SK-N-SH treated with all-trans-retinoic acid at 6 μM for 48 hours (cell line): ENCODE measurements around the gene TBX22.

Experiments
- ATAC-seq: fragments of 200-7000 bp; cut with Tn5 transposase; 3 replicates; pipeline ENCODE4 v1.9.1; 2020; ENCODE audit warnings: mild to moderate bottlenecking, moderate library complexity
- ARNTL ChIP-seq: fragments of 450-650 bp; formaldehyde crosslinking; IDR thresholded peaks from 2 replicates; pipeline ENCODE4 v1.5.0; 2020; ENCODE audit warnings: low read depth, mild to moderate bottlenecking, moderate library complexity, borderline replicate concordance
- CSDC2 ChIP-seq: fragments of 250-450 bp; sonication (Bioruptor Pico); IDR thresholded peaks from 2 replicates; pipeline ENCODE4 v1.5.0; 2020; ENCODE audit warnings: mild to moderate bottlenecking, moderate library complexity
- ESRRG ChIP-seq: fragments of 250-450 bp; sonication (Bioruptor Pico); IDR thresholded peaks from 2 replicates; pipeline ENCODE4 v1.6.1; 2021; ENCODE audit warnings: mild to moderate bottlenecking
- GLIS3 ChIP-seq: fragments of 250-450 bp; sonication (Bioruptor Pico); IDR thresholded peaks from 2 replicates; pipeline ENCODE4 v1.5.0; 2020; ENCODE audit warnings: mild to moderate bottlenecking, moderate library complexity
- ISL1 ChIP-seq: fragments of 250-450 bp; sonication (Bioruptor Pico); IDR thresholded peaks from 2 replicates; pipeline ENCODE4 v2.1.2; 2022; ENCODE audit warnings: mild to moderate bottlenecking, moderate library complexity
- OSR1 ChIP-seq: fragments of 250-450 bp; sonication (Bioruptor Pico); IDR thresholded peaks from 2 replicates; pipeline ENCODE4 v1.8.0; 2022; ENCODE audit warnings: moderate library complexity, mild to moderate bottlenecking, inconsistent platforms
- PPARA ChIP-seq: fragments of 250-450 bp; sonication (Bioruptor Pico); IDR thresholded peaks from 2 replicates; pipeline ENCODE4 v1.5.0; 2020; ENCODE audit warnings: mild to moderate bottlenecking, borderline replicate concordance
- RARB ChIP-seq: fragments of 250-450 bp; sonication (Bioruptor Pico); IDR thresholded peaks from 2 replicates; pipeline ENCODE4 v1.8.0; 2021; ENCODE audit warnings: mild to moderate bottlenecking, moderate library complexity
- SNAI2 ChIP-seq: fragments of 250-450 bp; sonication (Bioruptor Pico); IDR thresholded peaks from 2 replicates; pipeline ENCODE4 v1.5.0; 2020; ENCODE audit warnings: mild to moderate bottlenecking, moderate library complexity
- TCF4 ChIP-seq: fragments of 250-450 bp; sonication (Bioruptor Pico); IDR thresholded peaks from 2 replicates; pipeline ENCODE4 v1.8.0; 2021; ENCODE audit warnings: mild to moderate bottlenecking, moderate library complexity, borderline replicate concordance
- TOX ChIP-seq: fragments of 250-450 bp; sonication (Bioruptor Pico); IDR thresholded peaks from 2 replicates; pipeline ENCODE4 v1.8.0; 2021; ENCODE audit warnings: mild to moderate bottlenecking, moderate library complexity, borderline replicate concordance
- ZC3H10 ChIP-seq: fragments of 250-450 bp; sonication (Bioruptor Pico); IDR thresholded peaks from 2 replicates; pipeline ENCODE4 v1.5.1; 2021; ENCODE audit warnings: mild to moderate bottlenecking, moderate library complexity
- ZFP3 ChIP-seq: fragments of 250-450 bp; sonication (Bioruptor Pico); IDR thresholded peaks from 2 replicates; pipeline ENCODE4 v1.5.0; 2020; ENCODE audit warnings: mild to moderate bottlenecking, moderate library complexity
- ZNF565 ChIP-seq: fragments of 450-650 bp; formaldehyde crosslinking; conservative IDR thresholded peaks from 2 replicates; pipeline ENCODE4 v1.5.0; 2020; ENCODE audit warnings: low read depth, mild to moderate bottlenecking, moderate library complexity
- ZNF70 ChIP-seq: fragments of 450-650 bp; formaldehyde crosslinking; IDR thresholded peaks from 2 replicates; pipeline ENCODE4 v1.5.0; 2020; ENCODE audit warnings: mild to moderate bottlenecking, moderate library complexity
- ZNF8 ChIP-seq: fragments of 450-650 bp; formaldehyde crosslinking; IDR thresholded peaks from 2 replicates; pipeline ENCODE4 v1.5.0; 2020; ENCODE audit warnings: mild to moderate bottlenecking, moderate library complexity
- TF ChIP-seq, protein P1 (sequence below): fragments of 250-450 bp; sonication (Bioruptor Pico); IDR thresholded peaks from 2 replicates; pipeline ENCODE4 v1.5.0; 2020; ENCODE audit warnings: mild to moderate bottlenecking, moderate library complexity
- TF ChIP-seq, protein P2 (sequence below): fragments of 250-450 bp; sonication (Bioruptor Pico); IDR thresholded peaks from 2 replicates; pipeline ENCODE4 v1.8.0; 2020; ENCODE audit warnings: mild to moderate bottlenecking, moderate library complexity, borderline replicate concordance
- TF ChIP-seq, protein P3 (sequence below): fragments of 250-450 bp; sonication (Bioruptor Pico); IDR thresholded peaks from 2 replicates; pipeline ENCODE4 v1.5.1; 2021; ENCODE audit warnings: mild to moderate bottlenecking, moderate library complexity
- TF ChIP-seq, protein P4 (sequence below): fragments of 250-450 bp; sonication (Bioruptor Pico); IDR thresholded peaks from 2 replicates; pipeline ENCODE4 v1.8.0; 2021; ENCODE audit warnings: low read depth, mild to moderate bottlenecking, moderate library complexity, borderline replicate concordance

Gene TBX22

DNA sequence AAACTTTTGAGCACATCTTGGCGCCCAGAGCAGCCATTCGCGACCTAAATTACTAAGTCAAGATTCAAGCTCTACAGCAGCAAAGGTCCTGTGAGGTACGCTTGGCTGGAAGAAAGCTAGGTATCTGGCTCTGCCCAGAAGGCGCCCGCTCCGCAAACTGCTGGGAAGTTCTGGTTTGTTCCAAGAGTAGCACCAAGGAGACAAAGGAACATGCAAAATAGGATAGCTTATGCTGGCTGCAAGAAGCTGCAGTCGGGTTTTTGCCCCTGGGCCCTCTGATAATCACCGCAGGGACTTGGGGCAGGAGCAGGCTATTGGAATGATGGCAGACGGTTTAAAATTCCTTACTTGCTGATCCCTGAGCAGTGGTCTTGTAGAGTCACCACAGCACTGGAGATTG lies 3.0 kb upstream of the TBX22 start (continued):
- TF ChIP-seq, protein P1, sequence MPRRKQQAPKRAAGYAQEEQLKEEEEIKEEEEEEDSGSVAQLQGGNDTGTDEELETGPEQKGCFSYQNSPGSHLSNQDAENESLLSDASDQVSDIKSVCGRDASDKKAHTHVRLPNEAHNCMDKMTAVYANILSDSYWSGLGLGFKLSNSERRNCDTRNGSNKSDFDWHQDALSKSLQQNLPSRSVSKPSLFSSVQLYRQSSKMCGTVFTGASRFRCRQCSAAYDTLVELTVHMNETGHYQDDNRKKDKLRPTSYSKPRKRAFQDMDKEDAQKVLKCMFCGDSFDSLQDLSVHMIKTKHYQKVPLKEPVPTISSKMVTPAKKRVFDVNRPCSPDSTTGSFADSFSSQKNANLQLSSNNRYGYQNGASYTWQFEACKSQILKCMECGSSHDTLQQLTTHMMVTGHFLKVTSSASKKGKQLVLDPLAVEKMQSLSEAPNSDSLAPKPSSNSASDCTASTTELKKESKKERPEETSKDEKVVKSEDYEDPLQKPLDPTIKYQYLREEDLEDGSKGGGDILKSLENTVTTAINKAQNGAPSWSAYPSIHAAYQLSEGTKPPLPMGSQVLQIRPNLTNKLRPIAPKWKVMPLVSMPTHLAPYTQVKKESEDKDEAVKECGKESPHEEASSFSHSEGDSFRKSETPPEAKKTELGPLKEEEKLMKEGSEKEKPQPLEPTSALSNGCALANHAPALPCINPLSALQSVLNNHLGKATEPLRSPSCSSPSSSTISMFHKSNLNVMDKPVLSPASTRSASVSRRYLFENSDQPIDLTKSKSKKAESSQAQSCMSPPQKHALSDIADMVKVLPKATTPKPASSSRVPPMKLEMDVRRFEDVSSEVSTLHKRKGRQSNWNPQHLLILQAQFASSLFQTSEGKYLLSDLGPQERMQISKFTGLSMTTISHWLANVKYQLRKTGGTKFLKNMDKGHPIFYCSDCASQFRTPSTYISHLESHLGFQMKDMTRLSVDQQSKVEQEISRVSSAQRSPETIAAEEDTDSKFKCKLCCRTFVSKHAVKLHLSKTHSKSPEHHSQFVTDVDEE (CRISPR knock-in tag), result no peak
- TF ChIP-seq, protein P2, sequence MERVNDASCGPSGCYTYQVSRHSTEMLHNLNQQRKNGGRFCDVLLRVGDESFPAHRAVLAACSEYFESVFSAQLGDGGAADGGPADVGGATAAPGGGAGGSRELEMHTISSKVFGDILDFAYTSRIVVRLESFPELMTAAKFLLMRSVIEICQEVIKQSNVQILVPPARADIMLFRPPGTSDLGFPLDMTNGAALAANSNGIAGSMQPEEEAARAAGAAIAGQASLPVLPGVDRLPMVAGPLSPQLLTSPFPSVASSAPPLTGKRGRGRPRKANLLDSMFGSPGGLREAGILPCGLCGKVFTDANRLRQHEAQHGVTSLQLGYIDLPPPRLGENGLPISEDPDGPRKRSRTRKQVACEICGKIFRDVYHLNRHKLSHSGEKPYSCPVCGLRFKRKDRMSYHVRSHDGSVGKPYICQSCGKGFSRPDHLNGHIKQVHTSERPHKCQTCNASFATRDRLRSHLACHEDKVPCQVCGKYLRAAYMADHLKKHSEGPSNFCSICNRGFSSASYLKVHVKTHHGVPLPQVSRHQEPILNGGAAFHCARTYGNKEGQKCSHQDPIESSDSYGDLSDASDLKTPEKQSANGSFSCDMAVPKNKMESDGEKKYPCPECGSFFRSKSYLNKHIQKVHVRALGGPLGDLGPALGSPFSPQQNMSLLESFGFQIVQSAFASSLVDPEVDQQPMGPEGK (CRISPR knock-in tag), result no peak
- TF ChIP-seq ZNF8 (no peak), CSDC2 (CRISPR knock-in tag) (no peak)

DNA sequence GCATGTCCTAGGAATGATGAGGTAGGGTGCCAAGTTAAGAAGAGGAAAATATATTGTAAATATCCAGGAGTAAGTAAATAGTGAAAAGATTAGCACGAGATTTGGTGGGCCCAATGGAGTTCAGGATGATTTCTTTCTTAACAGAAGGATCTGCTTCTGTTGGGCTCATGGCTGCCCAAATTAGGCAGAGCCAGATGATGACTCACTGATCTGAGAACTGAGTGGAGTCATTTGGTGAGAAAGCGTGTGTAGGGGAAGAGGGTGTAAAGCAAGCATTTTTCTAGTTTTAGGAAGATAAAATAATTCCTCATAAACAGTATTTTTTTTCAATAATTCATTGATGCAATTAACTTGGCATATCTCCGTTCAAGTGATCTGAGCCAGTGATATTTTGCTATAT lies 1.6 kb downstream of the TBX22 start:
- ATAC-seq, result no peak

DNA sequence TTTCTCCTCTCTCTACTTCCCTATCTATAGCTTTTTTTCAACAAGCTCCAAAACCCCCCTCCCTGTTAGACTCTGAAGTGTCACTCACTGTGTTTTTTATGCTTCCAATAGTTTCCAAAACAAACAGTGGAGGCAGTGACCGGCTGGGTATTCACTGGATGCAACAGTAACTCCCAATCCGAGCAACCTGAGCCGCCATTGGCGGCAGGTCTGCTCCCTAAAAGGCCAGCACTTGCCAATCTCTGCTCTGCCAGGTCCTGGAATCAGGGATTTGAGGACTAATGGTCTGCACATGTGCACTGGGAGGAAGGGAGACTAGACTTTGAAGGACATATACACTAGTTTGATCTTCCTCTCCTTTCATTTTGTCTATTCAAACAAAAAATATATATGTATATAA lies 7.1 kb downstream of the TBX22 start:
- ATAC-seq, result no peak
- no peak for TF ChIP-seq TCF4 (CRISPR knock-in tag)
- no peak for TF ChIP-seq ZFP3 (CRISPR knock-in tag)
- TF ChIP-seq, protein P1 (CRISPR knock-in tag), result no peak
- TF ChIP-seq, protein P3, sequence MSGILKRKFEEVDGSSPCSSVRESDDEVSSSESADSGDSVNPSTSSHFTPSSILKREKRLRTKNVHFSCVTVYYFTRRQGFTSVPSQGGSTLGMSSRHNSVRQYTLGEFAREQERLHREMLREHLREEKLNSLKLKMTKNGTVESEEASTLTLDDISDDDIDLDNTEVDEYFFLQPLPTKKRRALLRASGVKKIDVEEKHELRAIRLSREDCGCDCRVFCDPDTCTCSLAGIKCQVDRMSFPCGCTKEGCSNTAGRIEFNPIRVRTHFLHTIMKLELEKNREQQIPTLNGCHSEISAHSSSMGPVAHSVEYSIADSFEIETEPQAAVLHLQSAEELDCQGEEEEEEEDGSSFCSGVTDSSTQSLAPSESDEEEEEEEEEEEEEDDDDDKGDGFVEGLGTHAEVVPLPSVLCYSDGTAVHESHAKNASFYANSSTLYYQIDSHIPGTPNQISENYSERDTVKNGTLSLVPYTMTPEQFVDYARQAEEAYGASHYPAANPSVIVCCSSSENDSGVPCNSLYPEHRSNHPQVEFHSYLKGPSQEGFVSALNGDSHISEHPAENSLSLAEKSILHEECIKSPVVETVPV (CRISPR knock-in tag), result no peak
- TF ChIP-seq SNAI2 (CRISPR knock-in tag), result no peak
- no peak for TF ChIP-seq GLIS3 (CRISPR knock-in tag)
- no peak for TF ChIP-seq ZNF8
- TF ChIP-seq, protein P4, sequence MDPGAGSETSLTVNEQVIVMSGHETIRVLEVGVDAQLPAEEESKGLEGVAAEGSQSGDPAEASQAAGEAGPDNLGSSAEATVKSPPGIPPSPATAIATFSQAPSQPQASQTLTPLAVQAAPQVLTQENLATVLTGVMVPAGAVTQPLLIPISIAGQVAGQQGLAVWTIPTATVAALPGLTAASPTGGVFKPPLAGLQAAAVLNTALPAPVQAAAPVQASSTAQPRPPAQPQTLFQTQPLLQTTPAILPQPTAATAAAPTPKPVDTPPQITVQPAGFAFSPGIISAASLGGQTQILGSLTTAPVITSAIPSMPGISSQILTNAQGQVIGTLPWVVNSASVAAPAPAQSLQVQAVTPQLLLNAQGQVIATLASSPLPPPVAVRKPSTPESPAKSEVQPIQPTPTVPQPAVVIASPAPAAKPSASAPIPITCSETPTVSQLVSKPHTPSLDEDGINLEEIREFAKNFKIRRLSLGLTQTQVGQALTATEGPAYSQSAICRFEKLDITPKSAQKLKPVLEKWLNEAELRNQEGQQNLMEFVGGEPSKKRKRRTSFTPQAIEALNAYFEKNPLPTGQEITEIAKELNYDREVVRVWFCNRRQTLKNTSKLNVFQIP, result no peak

More for the DNA sequence above, 1.6 kb downstream of the TBX22 start:
- TF ChIP-seq GLIS3 (CRISPR knock-in tag), result no peak
- TF ChIP-seq RARB (CRISPR knock-in tag), result no peak
- no peak for TF ChIP-seq ZNF565
- TF ChIP-seq ESRRG (CRISPR knock-in tag), result no peak
- TF ChIP-seq CSDC2 (CRISPR knock-in tag), result no peak
- no peak for TF ChIP-seq TCF4 (CRISPR knock-in tag)
- TF ChIP-seq, protein P1 (CRISPR knock-in tag), result no peak
- no peak for TF ChIP-seq ZNF8
- no peak for TF ChIP-seq ZC3H10 (CRISPR knock-in tag)
- no peak for TF ChIP-seq PPARA (CRISPR knock-in tag)
- no peak for TF ChIP-seq ZFP3 (CRISPR knock-in tag)
- no peak for TF ChIP-seq ZNF70
- no peak for TF ChIP-seq ISL1 (CRISPR knock-in tag)
- no peak for TF ChIP-seq ARNTL (CRISPR knock-in tag)
- TF ChIP-seq, protein P3 (CRISPR knock-in tag), result no peak
- no peak for TF ChIP-seq TOX
- TF ChIP-seq OSR1 (CRISPR knock-in tag), result no peak
- TF ChIP-seq, protein P2 (CRISPR knock-in tag), result no peak
- TF ChIP-seq, all 23 proteins: peak for 0
